GM23338 (cell line): ENCODE results near the gene EPHA5. TPM values are rescaled to one million over a fixed set of nuclear protein-coding genes. Genes with fewer than 3 reads are reported as not detected.

Source experiments
- ATAC-seq: fragments of 200-7000 bp; cut with Tn5 transposase; 3 replicates; pipeline ENCODE4 v1.9.1; 2020
- DNase-seq: peaks from one replicate; pipeline ENCODE4 v3.0.0-alpha.2; 2015; ENCODE audit warnings: low spot score
- H2AFZ ChIP-seq: fragments of 200-600 bp; sonication (generic); 2 replicates; pipeline ENCODE4 v1.8.0; 2016; ENCODE audit warnings: antibody characterized with exemption, mild to moderate bottlenecking, moderate library complexity
- H3F3A ChIP-seq: fragments of 200-600 bp; sonication (generic); replicated peaks from 2 replicates; pipeline ENCODE4 v1.8.0; 2017; ENCODE audit warnings: antibody characterized with exemption, mixed run types, low read depth
- H3K27ac ChIP-seq: fragments of 200-600 bp; sonication (generic); 2 replicates; pipeline ENCODE4 v1.6.1; 2016; ENCODE audit warnings: low read depth
- H3K27me3 ChIP-seq: fragments of 200-600 bp; sonication (generic); 2 replicates; pipeline ENCODE4 v1.8.0; 2016; ENCODE audit warnings: mild to moderate bottlenecking, mixed run types, moderate library complexity; ENCODE audit not compliant: insufficient read depth
- H3K36me3 ChIP-seq: fragments of 200-600 bp; sonication (generic); 2 replicates; pipeline ENCODE4 v1.8.0; 2016; ENCODE audit warnings: mild to moderate bottlenecking; ENCODE audit not compliant: insufficient read depth
- H3K4me1 ChIP-seq: fragments of 200-600 bp; sonication (generic); 2 replicates; pipeline ENCODE4 v1.8.0; 2016; ENCODE audit warnings: mild to moderate bottlenecking, moderate library complexity; ENCODE audit not compliant: insufficient read depth
- H3K4me2 ChIP-seq: fragments of 200-600 bp; sonication (generic); 2 replicates; pipeline ENCODE4 v1.7.1; 2017; ENCODE audit warnings: mixed run types
- H3K4me3 ChIP-seq: fragments of 200-600 bp; sonication (generic); 2 replicates; pipeline ENCODE4 v1.6.1; 2016; ENCODE audit warnings: mixed run types
- H3K79me2 ChIP-seq: fragments of 200-600 bp; sonication (generic); replicated peaks from 2 replicates; pipeline ENCODE4 v1.8.0; 2017; ENCODE audit warnings: mild to moderate bottlenecking; ENCODE audit not compliant: insufficient read depth
- H3K9me2 ChIP-seq: fragments of 200-600 bp; sonication (generic); 2 replicates; pipeline ENCODE4 v1.8.0; 2017; ENCODE audit not compliant: insufficient read depth
- H4K20me1 ChIP-seq: fragments of 200-600 bp; sonication (generic); replicated peaks from 2 replicates; pipeline ENCODE4 v1.8.0; 2017; ENCODE audit warnings: mild to moderate bottlenecking; ENCODE audit not compliant: insufficient read depth
- H3K27ac Mint-ChIP-seq: 2 replicates; pipeline ENCODE4 v1.8.0; 2020; ENCODE audit warnings: inconsistent platforms, mild to moderate bottlenecking, moderate library complexity, mixed read lengths
- H3K27me3 Mint-ChIP-seq: 3 replicates; pipeline ENCODE4 v1.8.0; 2022; ENCODE audit warnings: low read depth, mild to moderate bottlenecking, moderate library complexity, mixed read lengths, inconsistent platforms; ENCODE audit not compliant: insufficient read depth, poor library complexity
- H3K36me3 Mint-ChIP-seq: 3 replicates; pipeline ENCODE4 v1.8.0; 2021; ENCODE audit warnings: low read depth, mild to moderate bottlenecking, inconsistent platforms, moderate library complexity, mixed read lengths
- H3K4me1 Mint-ChIP-seq: 3 replicates; pipeline ENCODE4 v1.8.0; 2020; ENCODE audit warnings: mild to moderate bottlenecking, inconsistent platforms, mixed read lengths
- H3K4me3 Mint-ChIP-seq: 3 replicates; pipeline ENCODE4 v1.8.0; 2021; ENCODE audit warnings: moderate library complexity, mild to moderate bottlenecking, inconsistent platforms, mixed read lengths
- H3K9me3 Mint-ChIP-seq: 3 replicates; pipeline ENCODE4 v1.8.0; 2020; ENCODE audit warnings: moderate library complexity, mild to moderate bottlenecking, inconsistent platforms, mixed read lengths
- CREB1 ChIP-seq: fragments of 250-450 bp; sonication (Bioruptor Pico); IDR thresholded peaks from 2 replicates; pipeline ENCODE4 v1.5.0; 2020; ENCODE audit warnings: low read depth, mild to moderate bottlenecking, moderate library complexity
- EZH2phosphoT487 ChIP-seq: fragments of 200-600 bp; sonication (generic); IDR thresholded peaks from one replicate; pipeline ENCODE4 v1.8.1; 2018; ENCODE audit warnings: antibody characterized with exemption; ENCODE audit not compliant: unreplicated experiment
- JUNB ChIP-seq: IDR thresholded peaks from one replicate; pipeline ENCODE4 v1.6.1; 2016; ENCODE audit warnings: antibody characterized with exemption; ENCODE audit not compliant: unreplicated experiment
- NANOG ChIP-seq: IDR thresholded peaks from 2 replicates; pipeline ENCODE4 v1.6.1; 2016; ENCODE audit warnings: antibody characterized with exemption, borderline replicate concordance
- POLR2AphosphoS5 ChIP-seq: IDR thresholded peaks from 2 replicates; pipeline ENCODE4 v1.6.1; 2016; ENCODE audit warnings: antibody characterized with exemption, low read depth
- ZNF462 ChIP-seq: fragments of 250-450 bp; sonication (Bioruptor Pico); IDR thresholded peaks from 2 replicates; pipeline ENCODE4 v1.5.0; 2020; ENCODE audit warnings: mild to moderate bottlenecking, moderate library complexity
- polyA plus RNA-seq: library from polyadenylated mRNA; unstranded; fragments of >200 nt; fragmentation: Nextera tagmentation; extraction: Ambion mirVana; gene quantifications from 2 replicates; pipeline ENCODE4 v1.2.1, GENCODE V29; 2016
- total RNA-seq: library from RNA; depleted of rRNA; stranded (reverse); fragments of >200 nt; shearing (Covaris generic); gene quantifications from 2 replicates; pipeline ENCODE4 v1.2.3, GENCODE V29; 2014
- TF ChIP-seq, protein P1 (sequence below): IDR thresholded peaks from one replicate; pipeline ENCODE4 v1.6.1; 2018; ENCODE audit warnings: antibody characterized with exemption; ENCODE audit not compliant: unreplicated experiment

Gene EPHA5
- total and polyA plus RNA-seq, 2 experiments from 2014 or later, result 0.05 to 0.24 TPM

- TF ChIP-seq ZNF462 (no peak), CREB1 (CRISPR knock-in tag) (no peak), POLR2AphosphoS5 (no peak)
These were observed 332.9 kb downstream of the EPHA5 start (continued) for GRCh38 chr4:65337371-65337770.

DNA sequence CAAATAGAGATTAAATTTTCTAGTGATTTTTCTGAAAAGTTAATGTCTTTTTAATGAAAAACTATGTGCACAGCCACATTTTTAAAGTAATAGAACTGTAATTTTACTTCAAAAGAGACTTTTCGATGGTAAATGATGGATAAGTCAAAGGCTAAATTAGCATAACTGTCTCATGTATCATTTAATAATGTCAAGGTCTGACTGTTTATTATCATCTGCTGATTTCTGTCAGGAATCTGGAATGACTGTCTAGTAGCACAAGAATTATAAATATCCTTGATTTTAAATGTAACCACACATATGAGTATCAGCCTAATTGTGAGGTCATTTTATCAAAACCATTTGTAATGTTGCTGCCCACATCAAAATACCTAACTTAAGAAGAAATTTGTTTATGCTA is 333.8 kb downstream of the EPHA5 start:
- Mint-ChIP-seq H3K9me3 (no peaks in the 10 kb centered on the region), H3K36me3 (no peaks in the 10 kb centered on the region), H3K27ac (no peak overlapping the region), H3K4me3 (no peak overlapping the region), H3K27me3 (no peaks in the 10 kb centered on the region), H3K4me1 (no peaks in the 10 kb centered on the region)
- H3K4me1 ChIP-seq, result no peaks in the 10 kb centered on the region
- H3K27ac ChIP-seq, result no peak overlapping the region
- no peak for DNase-seq
- H3K9me2 ChIP-seq, result no peaks in the 10 kb centered on the region
- no peak overlapping the region for H3K4me3 ChIP-seq
- no peaks in the 10 kb centered on the region for H3K27me3 ChIP-seq
- no peak for TF ChIP-seq ZNF462
- TF ChIP-seq NANOG, result no peak
- TF ChIP-seq, protein P1, sequence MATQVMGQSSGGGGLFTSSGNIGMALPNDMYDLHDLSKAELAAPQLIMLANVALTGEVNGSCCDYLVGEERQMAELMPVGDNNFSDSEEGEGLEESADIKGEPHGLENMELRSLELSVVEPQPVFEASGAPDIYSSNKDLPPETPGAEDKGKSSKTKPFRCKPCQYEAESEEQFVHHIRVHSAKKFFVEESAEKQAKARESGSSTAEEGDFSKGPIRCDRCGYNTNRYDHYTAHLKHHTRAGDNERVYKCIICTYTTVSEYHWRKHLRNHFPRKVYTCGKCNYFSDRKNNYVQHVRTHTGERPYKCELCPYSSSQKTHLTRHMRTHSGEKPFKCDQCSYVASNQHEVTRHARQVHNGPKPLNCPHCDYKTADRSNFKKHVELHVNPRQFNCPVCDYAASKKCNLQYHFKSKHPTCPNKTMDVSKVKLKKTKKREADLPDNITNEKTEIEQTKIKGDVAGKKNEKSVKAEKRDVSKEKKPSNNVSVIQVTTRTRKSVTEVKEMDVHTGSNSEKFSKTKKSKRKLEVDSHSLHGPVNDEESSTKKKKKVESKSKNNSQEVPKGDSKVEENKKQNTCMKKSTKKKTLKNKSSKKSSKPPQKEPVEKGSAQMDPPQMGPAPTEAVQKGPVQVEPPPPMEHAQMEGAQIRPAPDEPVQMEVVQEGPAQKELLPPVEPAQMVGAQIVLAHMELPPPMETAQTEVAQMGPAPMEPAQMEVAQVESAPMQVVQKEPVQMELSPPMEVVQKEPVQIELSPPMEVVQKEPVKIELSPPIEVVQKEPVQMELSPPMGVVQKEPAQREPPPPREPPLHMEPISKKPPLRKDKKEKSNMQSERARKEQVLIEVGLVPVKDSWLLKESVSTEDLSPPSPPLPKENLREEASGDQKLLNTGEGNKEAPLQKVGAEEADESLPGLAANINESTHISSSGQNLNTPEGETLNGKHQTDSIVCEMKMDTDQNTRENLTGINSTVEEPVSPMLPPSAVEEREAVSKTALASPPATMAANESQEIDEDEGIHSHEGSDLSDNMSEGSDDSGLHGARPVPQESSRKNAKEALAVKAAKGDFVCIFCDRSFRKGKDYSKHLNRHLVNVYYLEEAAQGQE, result no peak
- TF ChIP-seq EZH2phosphoT487, result no peak
- no peak for TF ChIP-seq JUNB
- no peaks in the 10 kb centered on the region for H4K20me1 ChIP-seq
- H3F3A ChIP-seq, result no peaks in the 10 kb centered on the region
- H3K79me2 ChIP-seq, result no peaks in the 10 kb centered on the region
- H3K36me3 ChIP-seq, result no peaks in the 10 kb centered on the region
- no peak overlapping the region for H3K4me2 ChIP-seq
- H2AFZ ChIP-seq, result no peak overlapping the region
- no peak for ATAC-seq
